Cardiac muscle cell (in vitro differentiated cells and primary cell): ENCODE results near the gene IGSF11. TPM values are rescaled to one million over a fixed set of nuclear protein-coding genes. Genes with fewer than 3 reads are reported as not detected.

Source experiments
- DNase-seq, 2 donors: peaks; one replicate each; pipeline versions ENCODE4 v3.0.0 to v3.0.0-alpha.2; 2010 to 2017; ENCODE audit warnings: low read depth in 1 of 2, low spot score in 1 of 2
- H3K27ac ChIP-seq: fragments of 200-600 bp; sonication (generic); 2 replicates; pipeline ENCODE4 v1.5.1; 2016
- H3K27me3 ChIP-seq: fragments of 200-600 bp; sonication (generic); 2 replicates; pipeline ENCODE4 v1.6.0; 2016; ENCODE audit warnings: control low read depth
- H3K36me3 ChIP-seq: fragments of 200-600 bp; sonication (generic); 2 replicates; pipeline ENCODE4 v1.5.1; 2016; ENCODE audit warnings: control low read depth
- H3K4me1 ChIP-seq: fragments of 200-600 bp; sonication (generic); 2 replicates; pipeline ENCODE4 v1.8.1; 2017; ENCODE audit warnings: low read depth, mild to moderate bottlenecking, mixed run types
- H3K4me3 ChIP-seq: fragments of 200-600 bp; sonication (generic); 2 replicates; pipeline ENCODE4 v1.5.1; 2016; ENCODE audit warnings: mild to moderate bottlenecking
- H3K9me3 ChIP-seq: fragments of 200-600 bp; sonication (generic); 2 replicates; pipeline ENCODE4 v1.5.1; 2017; ENCODE audit warnings: low read depth, mild to moderate bottlenecking, control low read depth
- polyA plus RNA-seq: library from polyadenylated mRNA; unstranded; fragments of >200 nt; fragmentation: Nextera tagmentation; extraction: Ambion mirVana; gene quantifications from 2 replicates; pipeline ENCODE4 v1.2.1, GENCODE V29; 2016
- total RNA-seq: library from RNA; depleted of rRNA; stranded (reverse); fragments of >200 nt; gene quantifications from 2 replicates; pipeline ENCODE4 v1.2.3, GENCODE V29; 2016
- TF ChIP-seq, protein P1 (sequence below): IDR thresholded peaks from 2 replicates; pipeline ENCODE4 v1.5.1; 2012; ENCODE audit warnings: low read depth, mild to moderate bottlenecking, low read length

Gene IGSF11
- total and polyA plus RNA-seq, 2 experiments from 2014 or later: 0.46 to 2.0 TPM

- no peaks in the 10 kb centered on the region for H3K27me3 ChIP-seq
Observed at GRCh38 chr3:118960876-118961450, 73.7 kb downstream of the IGSF11 start.

DNA sequence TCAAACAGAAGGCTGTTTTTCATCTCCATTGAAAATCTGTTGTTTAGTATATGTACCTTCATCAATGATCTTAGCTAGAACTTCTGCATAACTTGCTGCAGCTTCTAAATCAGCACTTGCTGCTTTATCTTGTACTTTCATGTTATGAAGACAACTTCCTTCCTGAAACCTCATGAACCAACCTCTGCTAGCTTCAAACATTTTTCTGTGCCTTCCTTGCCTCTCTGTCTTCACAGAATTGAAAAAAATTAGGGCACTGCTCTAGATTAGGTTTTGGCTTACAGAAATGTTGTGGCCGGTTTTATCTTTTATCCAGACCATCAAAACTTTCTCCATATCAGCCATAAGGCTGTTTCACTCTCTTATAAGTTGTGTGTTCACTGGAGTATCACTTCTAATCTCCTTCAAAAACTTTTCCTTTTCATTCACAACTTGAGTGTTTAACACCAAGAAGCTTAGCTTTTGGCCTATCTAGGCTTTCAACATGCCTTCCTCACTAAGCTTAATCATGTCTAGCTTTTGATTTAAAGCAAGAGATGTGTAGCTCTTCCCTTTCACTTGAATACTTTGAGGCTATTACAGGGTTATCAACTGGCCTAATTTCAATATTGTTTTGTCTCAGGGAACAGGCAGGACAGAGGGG, 78.6 kb downstream of the IGSF11 start:
- Histone ChIP-seq H3K4me3 (no peak overlapping the region), H3K36me3 (no peaks in the 10 kb centered on the region), H3K4me1 (no peaks in the 10 kb centered on the region), H3K27me3 (no peaks in the 10 kb centered on the region), H3K27ac (no peak overlapping the region), H3K9me3 (no peaks in the 10 kb centered on the region)
- no peak for DNase-seq
- TF ChIP-seq, protein P1, sequence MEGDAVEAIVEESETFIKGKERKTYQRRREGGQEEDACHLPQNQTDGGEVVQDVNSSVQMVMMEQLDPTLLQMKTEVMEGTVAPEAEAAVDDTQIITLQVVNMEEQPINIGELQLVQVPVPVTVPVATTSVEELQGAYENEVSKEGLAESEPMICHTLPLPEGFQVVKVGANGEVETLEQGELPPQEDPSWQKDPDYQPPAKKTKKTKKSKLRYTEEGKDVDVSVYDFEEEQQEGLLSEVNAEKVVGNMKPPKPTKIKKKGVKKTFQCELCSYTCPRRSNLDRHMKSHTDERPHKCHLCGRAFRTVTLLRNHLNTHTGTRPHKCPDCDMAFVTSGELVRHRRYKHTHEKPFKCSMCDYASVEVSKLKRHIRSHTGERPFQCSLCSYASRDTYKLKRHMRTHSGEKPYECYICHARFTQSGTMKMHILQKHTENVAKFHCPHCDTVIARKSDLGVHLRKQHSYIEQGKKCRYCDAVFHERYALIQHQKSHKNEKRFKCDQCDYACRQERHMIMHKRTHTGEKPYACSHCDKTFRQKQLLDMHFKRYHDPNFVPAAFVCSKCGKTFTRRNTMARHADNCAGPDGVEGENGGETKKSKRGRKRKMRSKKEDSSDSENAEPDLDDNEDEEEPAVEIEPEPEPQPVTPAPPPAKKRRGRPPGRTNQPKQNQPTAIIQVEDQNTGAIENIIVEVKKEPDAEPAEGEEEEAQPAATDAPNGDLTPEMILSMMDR: no peak

More at GRCh38 chr3:118960876-118961450, 73.7 kb downstream of the IGSF11 start:
- Histone ChIP-seq H3K9me3 (no peaks in the 10 kb centered on the region), H3K4me3 (no peak overlapping the region), H3K36me3 (no peaks in the 10 kb centered on the region), H3K4me1 (no peaks in the 10 kb centered on the region), H3K27ac (no peak overlapping the region)
- no peak for DNase-seq
- TF ChIP-seq, protein P1: no peak

DNA sequence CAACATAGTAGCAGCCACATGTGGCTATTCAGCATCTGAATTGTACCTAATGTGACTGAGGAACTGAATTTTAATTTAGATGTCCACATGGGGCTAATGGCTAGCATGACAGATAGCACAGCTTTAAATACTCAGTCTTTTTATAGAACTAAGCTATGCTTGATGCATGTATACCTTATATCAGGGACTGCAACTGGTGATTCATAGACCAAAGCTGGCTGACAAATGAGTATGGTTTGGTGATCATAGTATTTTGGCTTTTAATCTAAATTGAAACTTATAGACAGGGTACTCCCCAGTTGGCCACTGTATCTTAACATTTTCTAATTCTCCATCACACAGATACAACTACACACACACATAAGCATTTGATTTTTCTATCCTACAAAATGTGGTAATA, 83.6 kb downstream of the IGSF11 start:
- TF ChIP-seq, protein P1: no peak
- no peaks in the 10 kb centered on the region for H3K27me3 ChIP-seq
- no peaks in the 10 kb centered on the region for H3K9me3 ChIP-seq
- no peak for DNase-seq
- no peaks in the 10 kb centered on the region for H3K4me1 ChIP-seq
- H3K36me3 ChIP-seq: no peaks in the 10 kb centered on the region
- H3K4me3 ChIP-seq: no peak overlapping the region
- H3K27ac ChIP-seq: no peak overlapping the region

- Histone ChIP-seq H3K36me3 (no peaks in the 10 kb centered on the region), H3K4me3 (no peak overlapping the region), H3K9me3 (no peaks in the 10 kb centered on the region), H3K27me3 (no peaks in the 10 kb centered on the region), H3K4me1 (no peaks in the 10 kb centered on the region), H3K27ac (no peak overlapping the region)
- TF ChIP-seq, protein P1: no peak
- DNase-seq: no peak
Observed at GRCh38 chr3:118949113-118949760, 85.4 kb downstream of the IGSF11 start.

- peaks cover 9% of the 10 kb centered on the region for H3K4me1 ChIP-seq
- H3K4me3 ChIP-seq: no peak overlapping the region
- no peaks in the 10 kb centered on the region for H3K27me3 ChIP-seq
- H3K36me3 ChIP-seq: no peaks in the 10 kb centered on the region
- TF ChIP-seq, protein P1: no peak
- no peaks in the 10 kb centered on the region for H3K9me3 ChIP-seq
- H3K27ac ChIP-seq: no peak overlapping the region
- DNase-seq: no peak
Observed at GRCh38 chr3:118948146-118948545, 86.5 kb downstream of the IGSF11 start.
